HUES6 (cell line): Measurements from ENCODE around the gene UGT3A1.
"Not testable (repeated sequence)": the region's sequence is repeated elsewhere in the genome, so short reads cannot be mapped to it uniquely, and the experiment has no call there.

Experiments
- H3K27ac ChIP-seq: 2 replicates; pipeline ENCODE4 v1.7.0; 2013; ENCODE audit warnings: low read depth, mild to moderate bottlenecking, low read length, inconsistent platforms
- H3K27me3 ChIP-seq: 2 replicates; pipeline ENCODE4 v1.6.1; 2013; ENCODE audit warnings: low read length; ENCODE audit not compliant: control insufficient read depth, insufficient read depth
- H3K36me3 ChIP-seq: 2 replicates; pipeline ENCODE4 v1.6.1; 2013; ENCODE audit warnings: low read length; ENCODE audit not compliant: control insufficient read depth, insufficient read depth
- H3K4me1 ChIP-seq: 2 replicates; pipeline ENCODE4 v1.6.1; 2013; ENCODE audit warnings: low read length; ENCODE audit not compliant: control insufficient read depth, insufficient read depth
- H3K4me3 ChIP-seq: 2 replicates; pipeline ENCODE4 v1.5.1; 2013; ENCODE audit warnings: low read depth, low read length
- H3K9ac ChIP-seq: one replicate; pipeline ENCODE4 v1.6.1; 2013; ENCODE audit warnings: mild to moderate bottlenecking, low read length
- H3K9me3 ChIP-seq: 2 replicates; pipeline ENCODE4 v1.6.1; 2013; ENCODE audit warnings: low read depth, low read length; ENCODE audit not compliant: control insufficient read depth, insufficient read depth

The UGT3A1 gene

DNA sequence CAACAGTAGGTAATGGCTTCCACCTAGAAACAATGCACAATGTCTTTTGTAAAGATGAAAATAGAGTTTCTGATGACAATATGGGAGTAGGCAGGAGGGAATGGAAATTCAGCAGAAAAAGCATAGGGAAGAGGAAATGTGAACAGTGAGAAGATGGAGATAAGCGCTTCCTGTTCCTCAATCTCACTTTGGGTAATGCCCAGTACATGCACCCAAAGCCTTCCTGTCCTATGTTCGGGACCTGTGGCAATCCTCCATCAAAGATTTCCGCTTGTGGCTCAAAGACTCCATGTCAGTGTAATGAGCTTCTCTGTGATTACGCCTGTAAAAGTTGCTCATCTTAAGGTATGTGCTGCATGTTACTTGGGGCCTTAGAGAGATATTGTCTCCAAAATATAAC is 2.7 kb downstream of the UGT3A1 start:
- Histone ChIP-seq H3K27me3 (peaks cover 40% of the 10 kb centered on the region), H3K36me3 (no peaks in the 10 kb centered on the region), H3K4me3 (no peak overlapping the region), H3K9ac (no peak overlapping the region), H3K9me3 (no peaks in the 10 kb centered on the region), H3K4me1 (0 out of 2 replicates have a peak, but pooled peaks cover 4% of the 10 kb centered on the region), H3K27ac (no peak overlapping the region)

DNA sequence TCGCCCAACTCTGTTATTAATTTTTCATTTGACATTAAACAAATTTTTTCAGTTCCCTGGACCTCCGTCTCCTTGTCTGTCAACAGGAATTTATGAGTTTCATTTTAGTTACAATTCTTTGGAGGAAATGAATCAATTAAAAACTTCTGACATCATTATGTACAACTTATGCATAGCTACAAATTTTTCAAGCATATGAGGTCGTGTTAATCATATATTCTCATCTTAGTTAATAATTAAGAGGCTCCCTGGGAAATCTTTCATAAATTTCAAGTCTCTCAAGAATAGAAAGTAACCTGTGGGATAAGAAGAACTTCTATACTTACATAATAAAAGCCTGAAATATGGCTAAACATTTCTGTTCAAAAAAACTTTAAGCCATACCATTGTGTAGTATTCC is 3.4 kb downstream of the UGT3A1 start:
- Histone ChIP-seq H3K27ac (no peak overlapping the region), H3K9me3 (peaks cover 2% of the 10 kb centered on the region), H3K9ac (no peak overlapping the region), H3K27me3 (peaks cover 40% of the 10 kb centered on the region), H3K4me1 (0 out of 2 replicates have a peak, but pooled peaks cover 4% of the 10 kb centered on the region), H3K4me3 (no peak overlapping the region), H3K36me3 (no peaks in the 10 kb centered on the region)

DNA sequence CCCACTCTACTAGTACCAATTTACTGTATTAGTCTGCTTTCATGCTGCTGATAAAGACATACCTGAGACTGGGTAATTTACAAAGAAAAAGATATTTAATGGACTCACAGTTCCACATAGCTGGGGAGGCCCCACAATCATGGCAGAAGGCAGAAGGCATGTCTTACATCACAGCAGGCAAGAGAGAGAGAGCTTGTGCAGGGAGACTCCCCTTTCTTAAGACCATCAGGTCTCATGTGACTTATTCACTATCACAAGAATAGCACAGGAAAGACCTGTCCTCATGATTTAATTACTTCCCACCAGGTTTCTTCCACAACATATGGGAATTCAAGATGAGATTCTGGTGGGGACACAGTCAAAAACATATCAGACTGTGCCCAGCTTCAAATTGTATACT is 11.5 kb downstream of the UGT3A1 start:
- H3K27ac ChIP-seq = no peak overlapping the region
- H3K9me3 ChIP-seq = peaks cover 25% of the 10 kb centered on the region
- H3K4me3 ChIP-seq = no peak overlapping the region
- no peak overlapping the region for H3K9ac ChIP-seq
- no peaks in the 10 kb centered on the region for H3K27me3 ChIP-seq
- H3K36me3 ChIP-seq = no peaks in the 10 kb centered on the region
- H3K4me1 ChIP-seq = no peaks in the 10 kb centered on the region

DNA sequence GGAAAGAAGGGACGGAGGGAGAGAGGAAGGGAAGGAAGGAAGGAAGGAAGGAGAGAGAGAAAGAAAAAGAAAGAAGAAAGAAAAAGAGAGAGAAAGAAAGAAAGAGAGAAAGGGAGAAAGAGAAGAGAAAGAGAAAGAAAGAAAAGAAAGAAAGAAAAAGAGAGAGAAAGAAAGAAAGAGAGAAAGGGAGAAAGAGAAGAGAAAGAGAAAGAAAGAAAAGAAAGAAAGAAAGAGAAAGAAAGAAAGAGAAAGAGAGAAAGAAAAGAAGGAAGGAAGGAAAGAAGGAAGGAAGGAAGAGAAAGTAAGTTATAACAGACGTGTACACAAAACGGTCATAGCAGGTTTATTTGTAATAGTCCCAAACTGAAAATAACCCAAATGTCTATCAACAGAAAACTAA is 14.3 kb downstream of the UGT3A1 start:
- H3K9me3 ChIP-seq = peaks cover 15% of the 10 kb centered on the region
- H3K27me3 ChIP-seq, H3K4me1 ChIP-seq, H3K4me3 ChIP-seq, H3K27ac ChIP-seq, H3K36me3 ChIP-seq, H3K9ac ChIP-seq: not testable (repeated sequence)

DNA sequence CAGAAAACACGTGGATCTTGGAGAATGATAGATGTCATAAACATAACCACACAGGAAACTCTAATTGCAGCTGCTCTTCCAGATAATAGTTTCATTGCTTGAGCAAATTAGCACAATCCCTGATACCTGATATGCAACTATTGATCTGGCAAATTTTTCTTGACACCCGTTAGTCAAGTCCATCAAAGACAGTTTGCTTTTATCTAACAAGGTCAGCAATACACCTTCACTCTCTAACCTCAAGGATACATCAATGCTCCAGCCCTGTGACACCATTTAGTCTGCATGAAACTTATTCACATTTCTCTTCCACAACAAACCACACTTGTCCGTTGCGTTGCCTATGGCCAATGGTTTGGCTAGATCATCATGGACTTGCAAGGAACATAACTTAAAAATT is 16.6 kb downstream of the UGT3A1 start:
- H3K4me3 ChIP-seq = no peak overlapping the region
- no peaks in the 10 kb centered on the region for H3K36me3 ChIP-seq
- no peak overlapping the region for H3K27ac ChIP-seq
- H3K27me3 ChIP-seq = no peaks in the 10 kb centered on the region
- H3K9ac ChIP-seq = no peak overlapping the region
- no peaks in the 10 kb centered on the region for H3K4me1 ChIP-seq
- no peaks in the 10 kb centered on the region; the same call in 1 of the 2 replicates for H3K9me3 ChIP-seq

DNA sequence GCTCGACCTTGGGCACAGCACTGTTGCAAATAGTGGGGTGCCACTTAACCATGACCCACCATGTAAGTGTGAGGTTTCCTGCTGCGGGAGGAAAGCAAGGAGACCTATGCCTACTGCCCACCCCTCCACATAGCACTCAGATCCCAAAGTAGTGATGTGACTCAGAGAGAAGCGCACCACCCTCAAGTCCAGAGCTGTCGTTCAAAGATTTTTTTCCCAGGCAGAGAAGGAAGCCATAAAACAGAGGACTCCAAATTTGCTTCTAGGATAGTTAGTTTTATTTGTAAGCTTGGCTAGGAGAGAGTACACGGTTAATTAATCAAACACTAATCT is 19.3 kb downstream of the UGT3A1 start:
- Histone ChIP-seq H3K36me3 (no peaks in the 10 kb centered on the region), H3K9ac (no peak overlapping the region), H3K27me3 (no peaks in the 10 kb centered on the region), H3K27ac (no peak overlapping the region), H3K4me1 (no peaks in the 10 kb centered on the region), H3K4me3 (no peak overlapping the region), H3K9me3 (peaks cover 3% of the 10 kb centered on the region; the same call in 1 of the 2 replicates)

DNA sequence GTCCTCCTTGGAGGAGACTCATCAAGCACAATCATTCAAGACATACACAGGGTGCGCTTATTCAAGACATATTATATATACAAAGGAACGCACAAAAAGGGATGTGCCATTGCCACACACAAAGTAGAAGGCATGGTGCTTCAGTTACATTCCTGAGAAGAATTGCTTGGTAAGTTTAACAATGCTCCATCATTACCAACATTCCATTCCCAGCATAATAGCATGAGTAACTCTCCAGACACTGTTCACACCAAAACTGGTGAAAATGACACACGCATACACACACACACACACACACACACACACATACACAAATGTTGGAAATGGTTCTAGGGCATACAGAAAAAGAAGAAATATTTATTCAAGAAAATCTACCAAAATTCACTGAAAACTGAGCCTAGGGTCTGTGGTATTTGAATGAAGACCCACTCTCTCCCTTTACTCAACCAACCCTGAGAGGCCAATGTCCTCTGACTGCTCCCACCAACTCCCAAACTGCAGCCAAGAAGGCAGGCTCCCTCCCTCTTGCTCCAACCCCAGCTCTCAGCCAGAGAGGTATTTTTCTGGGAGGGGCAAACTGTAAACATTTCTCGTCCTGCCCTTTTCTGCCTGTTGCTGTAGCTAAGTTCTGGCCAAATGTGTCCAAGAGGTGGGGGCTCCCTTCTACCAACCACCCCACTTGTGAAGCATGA is 19.9 kb downstream of the UGT3A1 start:
- Histone ChIP-seq H3K27ac (no peak overlapping the region), H3K9me3 (peaks cover 3% of the 10 kb centered on the region; the same call in 1 of the 2 replicates), H3K27me3 (no peaks in the 10 kb centered on the region), H3K4me3 (no peak overlapping the region), H3K4me1 (no peaks in the 10 kb centered on the region), H3K36me3 (no peaks in the 10 kb centered on the region), H3K9ac (no peak overlapping the region)

DNA sequence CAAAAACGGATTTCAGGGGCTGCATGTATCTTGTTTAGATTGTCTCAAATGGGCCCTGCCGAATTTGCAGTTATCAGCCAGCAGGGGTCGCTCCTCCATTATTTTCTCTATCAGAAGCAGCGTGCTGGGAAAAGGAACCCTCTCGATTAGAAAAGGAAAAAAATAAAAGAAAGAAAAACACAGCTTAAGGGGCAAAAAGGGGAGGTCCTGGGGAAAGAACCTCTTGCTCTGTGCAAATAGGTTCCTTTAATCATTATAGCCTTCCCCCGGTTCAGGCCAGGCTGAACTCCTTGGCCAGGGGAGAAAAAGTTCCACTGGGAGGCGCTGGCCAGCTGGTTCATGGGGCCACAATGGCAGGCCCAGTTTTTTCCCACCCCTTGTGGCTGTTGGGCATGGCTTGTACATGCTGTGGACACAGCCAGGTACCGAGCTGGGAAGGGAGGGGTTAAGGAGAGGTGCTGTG is 27.8 kb downstream of the UGT3A1 start:
- Histone ChIP-seq H3K27ac (no peak overlapping the region), H3K9ac (no peak overlapping the region), H3K9me3 (peaks cover 8% of the 10 kb centered on the region), H3K4me1 (no peaks in the 10 kb centered on the region), H3K4me3 (no peak overlapping the region), H3K27me3 (peaks cover 9% of the 10 kb centered on the region; the same call in 1 of the 2 replicates), H3K36me3 (no peaks in the 10 kb centered on the region)

DNA sequence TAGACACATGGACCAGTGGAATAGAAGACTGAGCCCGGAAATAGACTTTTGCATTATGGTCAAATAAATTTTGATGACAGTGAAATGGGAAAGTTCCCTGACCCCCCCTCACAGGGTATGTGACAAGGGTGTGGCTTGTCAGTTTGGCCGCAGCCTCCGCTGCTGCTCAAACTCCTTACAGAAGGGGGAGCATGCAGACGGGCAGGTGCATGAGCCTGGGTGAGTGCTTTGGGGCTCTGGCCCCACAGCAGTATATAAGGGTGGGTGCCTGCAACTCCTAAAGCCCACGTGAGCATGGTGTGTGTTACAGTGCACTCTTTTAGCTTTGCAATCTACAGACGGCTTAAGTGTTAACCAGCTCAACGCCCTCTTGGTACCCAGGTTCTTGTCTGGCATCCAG is 30.9 kb downstream of the UGT3A1 start:
- H3K9me3 ChIP-seq = peaks cover 8% of the 10 kb centered on the region
- H3K27ac ChIP-seq = no peak overlapping the region
- H3K36me3 ChIP-seq = no peaks in the 10 kb centered on the region
- peaks cover 12% of the 10 kb centered on the region; the same call in 1 of the 2 replicates for H3K27me3 ChIP-seq
- H3K4me3 ChIP-seq = no peak overlapping the region
- H3K9ac ChIP-seq = no peak overlapping the region
- H3K4me1 ChIP-seq = no peaks in the 10 kb centered on the region

DNA sequence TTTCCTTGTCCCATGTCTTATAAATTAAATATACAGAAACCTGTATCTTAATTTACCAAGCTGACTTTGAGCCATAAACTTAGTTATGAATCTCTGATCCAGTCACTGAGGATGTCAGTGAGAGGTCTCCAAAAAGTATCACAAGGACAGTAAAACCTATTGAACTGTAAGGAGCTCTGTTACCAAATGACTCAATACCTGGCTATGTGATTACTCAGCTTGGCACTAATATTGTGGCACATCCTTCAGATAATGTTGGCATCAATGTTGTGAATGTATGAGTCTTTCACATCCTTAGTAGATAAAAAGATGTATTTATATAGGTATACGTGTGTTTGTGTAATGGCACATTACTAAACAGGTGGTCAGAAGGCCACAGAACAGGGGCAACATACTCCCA is 34.8 kb downstream of the UGT3A1 start:
- H3K9me3 ChIP-seq = no peaks in the 10 kb centered on the region
- H3K4me1 ChIP-seq = no peaks in the 10 kb centered on the region
- peaks cover 36% of the 10 kb centered on the region for H3K27me3 ChIP-seq
- H3K27ac ChIP-seq = no peak overlapping the region
- no peak overlapping the region for H3K4me3 ChIP-seq
- H3K36me3 ChIP-seq = no peaks in the 10 kb centered on the region
- H3K9ac ChIP-seq = no peak overlapping the region

DNA sequence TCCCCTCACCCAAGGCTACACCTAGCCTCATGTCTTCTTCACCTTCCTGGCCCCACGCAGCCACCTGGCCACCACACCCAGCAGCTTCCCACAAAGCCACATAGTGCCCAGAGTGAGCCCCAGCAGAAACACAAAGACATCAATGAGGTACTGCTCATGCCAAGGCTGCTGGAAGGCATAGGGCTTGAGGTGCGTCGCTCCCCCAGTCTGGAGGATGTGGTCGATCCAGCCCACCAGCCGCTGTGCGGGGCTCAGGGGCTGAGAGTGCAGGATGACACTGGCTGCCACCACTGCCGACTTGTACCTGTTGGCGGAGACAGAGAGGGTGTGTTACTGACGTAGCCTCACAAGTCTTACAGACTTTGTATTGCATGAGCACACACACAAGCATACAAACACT is 37.0 kb downstream of the UGT3A1 start:
- Histone ChIP-seq H3K9me3 (no peaks in the 10 kb centered on the region), H3K4me3 (no peak overlapping the region), H3K27ac (no peak overlapping the region), H3K27me3 (peaks cover 27% of the 10 kb centered on the region), H3K4me1 (no peaks in the 10 kb centered on the region), H3K9ac (no peak overlapping the region), H3K36me3 (no peaks in the 10 kb centered on the region)
